HEK293 (cell line): ENCODE results near the gene MT1F.

Experiments used
- CTCF ChIA-PET: fragments of 350-600 bp; formaldehyde crosslinking; extraction: SDS; loops from one replicate; lab custom pipeline; 2021; ENCODE audit warnings: antibody characterized with exemption; lab: Yijun Ruan, JAX
- POLR2A ChIA-PET: fragments of 300-600 bp; formaldehyde crosslinking; extraction: SDS; loops from one replicate; lab custom pipeline; 2020; ENCODE audit warnings: antibody characterized with exemption, inconsistent platforms; lab: Yijun Ruan, JAX
- H3K27ac ChIP-seq: fragments of 200-500 bp; sonication (Bioruptor generic); 2 replicates; pipeline ENCODE4 v1.5.1; 2014; ENCODE audit warnings: low read depth, low read length, control low read depth, inconsistent platforms; ENCODE audit errors: extremely low read depth
- H3K36me3 ChIP-seq, 2 experiments: fragments of 200-500 bp in 1 of 2; sonication (Bioruptor generic) in 1 of 2; 1 replicate in 1 of 2; 2 replicates in 1 of 2; pipeline ENCODE4 v1.5.1; 2014 to 2017; ENCODE audit warnings: inconsistent platforms in 2 of 2, low read length in 2 of 2; ENCODE audit not compliant: control insufficient read depth in 2 of 2, insufficient read depth in 1 of 2
- H3K4me1 ChIP-seq: fragments of 200-500 bp; sonication (Bioruptor generic); 2 replicates; pipeline ENCODE4 v1.5.1; 2014; ENCODE audit warnings: mild to moderate bottlenecking, low read length, inconsistent platforms; ENCODE audit not compliant: control insufficient read depth, insufficient read depth
- H3K4me3 ChIP-seq: 2 replicates; pipeline ENCODE4 v1.5.1; 2011; ENCODE audit warnings: low read depth, mild to moderate bottlenecking, control low read depth, low read length, moderate library complexity
- H3K9me3 ChIP-seq: fragments of 200-500 bp; sonication (Bioruptor generic); 2 replicates; pipeline ENCODE4 v1.5.1; 2014; ENCODE audit warnings: low read depth, low read length, inconsistent platforms; ENCODE audit not compliant: control insufficient read depth, insufficient read depth
- BCL6B ChIP-seq: fragments of 450-650 bp; formaldehyde crosslinking; IDR thresholded peaks from 2 replicates; pipeline ENCODE4 v1.5.1; 2017; ENCODE audit warnings: missing biosample characterization, missing genetic modification characterization
- EGR2 ChIP-seq: fragments of 450-650 bp; formaldehyde crosslinking; IDR thresholded peaks from 2 replicates; pipeline ENCODE4 v1.5.1; 2016; ENCODE audit warnings: low read depth, missing biosample characterization, missing genetic modification characterization
- FEZF1 ChIP-seq: fragments of 450-650 bp; formaldehyde crosslinking; IDR thresholded peaks from 2 replicates; pipeline ENCODE4 v1.5.1; 2016; ENCODE audit warnings: missing biosample characterization, missing genetic modification characterization
- GLIS2 ChIP-seq: fragments of 450-650 bp; formaldehyde crosslinking; IDR thresholded peaks from 2 replicates; pipeline ENCODE4 v1.5.1; 2016; ENCODE audit warnings: missing biosample characterization, missing genetic modification characterization
- IKZF3 ChIP-seq: fragments of 450-650 bp; IDR thresholded peaks from 2 replicates; pipeline ENCODE4 v1.5.0; 2018; ENCODE audit warnings: missing biosample characterization, mild to moderate bottlenecking, missing genetic modification characterization, moderate library complexity
- KLF7 ChIP-seq: fragments of 450-650 bp; formaldehyde crosslinking; IDR thresholded peaks from 2 replicates; pipeline ENCODE4 v1.5.1; 2016; ENCODE audit warnings: missing biosample characterization, missing genetic modification characterization, borderline replicate concordance
- RBAK ChIP-seq: fragments of 450-650 bp; formaldehyde crosslinking; IDR thresholded peaks from 2 replicates; pipeline ENCODE4 v1.5.1; 2016; ENCODE audit warnings: missing biosample characterization, missing genetic modification characterization
- REST ChIP-seq: fragments of 450-650 bp; formaldehyde crosslinking; IDR thresholded peaks from 2 replicates; pipeline ENCODE4 v1.5.1; 2016; ENCODE audit warnings: missing biosample characterization, missing genetic modification characterization
- SP7 ChIP-seq: fragments of 450-650 bp; formaldehyde crosslinking; IDR thresholded peaks from 2 replicates; pipeline ENCODE4 v1.5.1; 2016; ENCODE audit warnings: missing biosample characterization, missing genetic modification characterization
- ZNF10 ChIP-seq: fragments of 450-650 bp; formaldehyde crosslinking; IDR thresholded peaks from 2 replicates; pipeline ENCODE4 v1.5.1; 2017; ENCODE audit warnings: missing biosample characterization, missing genetic modification characterization
- ZNF121 ChIP-seq: fragments of 450-650 bp; formaldehyde crosslinking; IDR thresholded peaks from 2 replicates; pipeline ENCODE4 v1.5.1; 2016; ENCODE audit warnings: missing biosample characterization, missing genetic modification characterization
- ZNF280C ChIP-seq: fragments of 450-650 bp; formaldehyde crosslinking; IDR thresholded peaks from 2 replicates; pipeline ENCODE4 v1.5.1; 2016; ENCODE audit warnings: missing biosample characterization, missing genetic modification characterization
- ZNF280D ChIP-seq: fragments of 450-650 bp; formaldehyde crosslinking; IDR thresholded peaks from 2 replicates; pipeline ENCODE4 v1.5.1; 2016; ENCODE audit warnings: missing biosample characterization, missing genetic modification characterization
- ZNF292 ChIP-seq: fragments of 450-650 bp; formaldehyde crosslinking; IDR thresholded peaks from 2 replicates; pipeline ENCODE4 v1.5.1; 2016; ENCODE audit warnings: low read depth, missing biosample characterization, missing genetic modification characterization, borderline replicate concordance
- ZNF350 ChIP-seq: fragments of 450-650 bp; formaldehyde crosslinking; IDR thresholded peaks from 2 replicates; pipeline ENCODE4 v1.5.0; 2017; ENCODE audit warnings: missing biosample characterization, mild to moderate bottlenecking, missing genetic modification characterization
- ZNF449 ChIP-seq: fragments of 450-650 bp; formaldehyde crosslinking; IDR thresholded peaks from 2 replicates; pipeline ENCODE4 v1.5.1; 2017; ENCODE audit warnings: missing biosample characterization, mild to moderate bottlenecking, missing genetic modification characterization, moderate library complexity
- ZNF626 ChIP-seq: fragments of 450-650 bp; sonication (Bioruptor Pico); formaldehyde crosslinking; IDR thresholded peaks from 2 replicates; pipeline ENCODE4 v1.5.1; 2018; ENCODE audit warnings: missing biosample characterization, missing genetic modification characterization, inconsistent platforms
- ZNF660 ChIP-seq: fragments of 450-650 bp; IDR thresholded peaks from 2 replicates; pipeline ENCODE4 v1.5.1; 2018; ENCODE audit warnings: missing biosample characterization, mild to moderate bottlenecking, missing genetic modification characterization
- ZNF664 ChIP-seq: fragments of 450-650 bp; formaldehyde crosslinking; IDR thresholded peaks from 2 replicates; pipeline ENCODE4 v1.5.1; 2016; ENCODE audit warnings: missing biosample characterization, missing genetic modification characterization

The MT1F gene

GRCh38 chr16:56649271-56649670 is 8.5 kb upstream of the MT1F start:
- Histone ChIP-seq H3K36me3 (no peaks in the 10 kb centered on the region), H3K27ac (no peak overlapping the region)
- POLR2A ChIA-PET = no interaction called here
- TF ChIP-seq IKZF3 (tag by site-specific recombination) (no peak), KLF7 (tag by site-specific recombination) (no peak), ZNF449 (tag by site-specific recombination) (no peak), FEZF1 (tag by site-specific recombination) (no peak), GLIS2 (tag by site-specific recombination) (no peak), ZNF121 (no peak), ZNF280D (tag by site-specific recombination) (no peak)
- TF ChIP-seq, all 188 proteins: peak for 0
- H3K9me3 ChIP-seq = no peaks in the 10 kb centered on the region
- H3K4me1 ChIP-seq = no peaks in the 10 kb centered on the region
- no peak overlapping the region for H3K4me3 ChIP-seq
- CTCF ChIA-PET = interaction anchor here (0.6 to 1.4 kb wide), 5 partner anchors 11 to 135 kb away, joined by 3 to 5 read pairs (median 4); partner anchors contain the start of gene MT1A

- H3K9me3 ChIP-seq = no peaks in the 10 kb centered on the region
- ChIA-PET POLR2A (no interaction called here), CTCF (interaction anchor here (0.6 to 1.4 kb wide), 6 partner anchors 12 to 1382 kb away, joined by 3 to 5 read pairs (median 4); partner anchors contain the start of gene MT1A)
- no peaks in the 10 kb centered on the region for H3K36me3 ChIP-seq
- H3K4me3 ChIP-seq = no peak overlapping the region
- H3K27ac ChIP-seq = no peak overlapping the region
- H3K4me1 ChIP-seq = no peaks in the 10 kb centered on the region
- TF ChIP-seq ZNF350 = no peak
- TF ChIP-seq BCL6B (tag by site-specific recombination) = peak; percentile 95
- TF ChIP-seq ZNF660 = no peak
- TF ChIP-seq ZNF626 (tag by site-specific recombination) = no peak
- TF ChIP-seq SP7 (tag by site-specific recombination) = peak; percentile 45
- no peak for TF ChIP-seq ZNF292 (tag by site-specific recombination)
These were observed 7.9 kb upstream of the MT1F start for GRCh38 chr16:56649820-56650219.

- no peak within 1 kb of the TSS for H3K27ac ChIP-seq
- no peaks in the 10 kb centered on the region for H3K4me1 ChIP-seq
- CTCF ChIA-PET = interaction anchor here (0.6 kb wide), 1 partner anchor 278 kb away, joined by 4 read pairs; no protein-coding TSS in a partner anchor
- POLR2A ChIA-PET = no interaction called here
- TF ChIP-seq REST (tag by site-specific recombination) (no peak), EGR2 (tag by site-specific recombination) (no peak), ZNF664 (tag by site-specific recombination) (no peak), RBAK (no peak), ZNF10 (tag by site-specific recombination) (no peak), ZNF280C (tag by site-specific recombination) (no peak)
- TF ChIP-seq, all 188 proteins: peak for 0
- Histone ChIP-seq H3K4me3 (no peak within 1 kb of the TSS), H3K36me3 (no peaks in the 10 kb centered on the region), H3K9me3 (no peaks in the 10 kb centered on the region)
These were observed 6.2 kb upstream of the MT1F start, which contains the start of gene MT1B for GRCh38 chr16:56651586-56651985. Gene MT1B, plus strand, starts transcription at chr16:56651886. Its CDS starts 68 bp downstream, at chr16:56651954.
